ENCODE measurements around the gene AMPD1.

The AMPD1 gene

GRCh38 chr1:114695430-114696058, at the start of gene AMPD1:
Gene AMPD1 (minus strand): TSS chr1:114695546. CDS start chr1:114695471, 75 bp downstream.
- DNase-seq (ENCODE audit: low read depth in 2 of 2): no peak

GRCh38 chr1:114741963-114742746, 46.8 kb upstream of the AMPD1 start:
- no peak for DNase-seq (ENCODE audit: low read depth in 2 of 2)

- no peak for DNase-seq (ENCODE audit: low read depth in 2 of 2)
Observed at GRCh38 chr1:114740331-114740730, 45.0 kb upstream of the AMPD1 start.

GRCh38 chr1:114737314-114737849, 42.0 kb upstream of the AMPD1 start:
- no peak for DNase-seq (ENCODE audit: low read depth in 2 of 2)

- no peak for DNase-seq (ENCODE audit: low read depth in 2 of 2)
Observed at GRCh38 chr1:114735479-114735878, 40.1 kb upstream of the AMPD1 start.

- no peak for DNase-seq (ENCODE audit: low read depth in 2 of 2)
Observed at GRCh38 chr1:114729782-114730181, 34.4 kb upstream of the AMPD1 start.

- no peak for DNase-seq (ENCODE audit: low read depth in 2 of 2)
Observed at GRCh38 chr1:114728553-114728952, 33.2 kb upstream of the AMPD1 start.

- no peak for DNase-seq (ENCODE audit: low read depth in 2 of 2)
Observed at GRCh38 chr1:114725230-114725629, 29.9 kb upstream of the AMPD1 start.

- no peak for DNase-seq (ENCODE audit: low read depth in 2 of 2)
Observed at GRCh38 chr1:114723915-114724314, 28.6 kb upstream of the AMPD1 start.

GRCh38 chr1:114723457-114723856, 28.1 kb upstream of the AMPD1 start:
- DNase-seq (ENCODE audit: low read depth in 2 of 2): no peak

GRCh38 chr1:114720492-114720891, 25.1 kb upstream of the AMPD1 start:
- DNase-seq (ENCODE audit: low read depth in 2 of 2): no peak

- DNase-seq (ENCODE audit: low read depth in 2 of 2): no peak
Observed at GRCh38 chr1:114719424-114719787, 24.1 kb upstream of the AMPD1 start.

GRCh38 chr1:114718661-114719423, 23.5 kb upstream of the AMPD1 start:
- peak in 1 of 2 donors; percentile 10 for DNase-seq (ENCODE audit: low read depth in 2 of 2)

- peak; percentile 91 to 92 for DNase-seq (ENCODE audit: low read depth in 2 of 2)
Observed at GRCh38 chr1:114716304-114717170, 21.2 kb upstream of the AMPD1 start, which contains the start of gene NRAS. Gene NRAS (minus strand): TSS chr1:114716771. CDS start chr1:114716160, 611 bp downstream.

- DNase-seq (ENCODE audit: low read depth in 2 of 2): no peak
Observed at GRCh38 chr1:114715952-114716303, 20.6 kb upstream of the AMPD1 start.

- DNase-seq (ENCODE audit: low read depth in 2 of 2): no peak
Observed at GRCh38 chr1:114712977-114713376, 17.6 kb upstream of the AMPD1 start.

GRCh38 chr1:114710360-114710759, 15.0 kb upstream of the AMPD1 start:
- no peak for DNase-seq (ENCODE audit: low read depth in 2 of 2)

- DNase-seq (ENCODE audit: low read depth in 2 of 2): no peak
Observed at GRCh38 chr1:114707604-114708003, 12.3 kb upstream of the AMPD1 start.

- DNase-seq (ENCODE audit: low read depth in 2 of 2): no peak
Observed at GRCh38 chr1:114703242-114703641, 7.9 kb upstream of the AMPD1 start.

- DNase-seq (ENCODE audit: low read depth in 2 of 2): no peak
Observed at GRCh38 chr1:114702737-114703136, 7.4 kb upstream of the AMPD1 start.

GRCh38 chr1:114701931-114702330, 6.6 kb upstream of the AMPD1 start:
- no peak for DNase-seq (ENCODE audit: low read depth in 2 of 2)

Data from activated CD4-positive, alpha-beta T cell treated with anti-CD3 and anti-CD28 coated beads for 24 hours (primary cell).